HepG2 (cell line): ENCODE results near the gene DAPP1. TPM values are rescaled to one million over a fixed set of nuclear protein-coding genes. Genes with fewer than 3 reads are reported as not detected.

ENCODE experiments used
- ATAC-seq: fragments of 200-7000 bp; cut with Tn5 transposase; 3 replicates; pipeline ENCODE4 v1.9.1; 2020; ENCODE audit warnings: mild to moderate bottlenecking, moderate library complexity
- BruUV-seq: library from RNA; stranded (reverse); fragments of 400-500 nt; replicated peaks from 2 replicates; lab custom pipeline; 2021; lab: Mats Ljungman, UMichigan
- CTCF ChIA-PET: fragments of 300-600 bp; formaldehyde crosslinking; extraction: SDS; loops from one replicate; lab custom pipeline; 2021; ENCODE audit warnings: low total read pairs, inconsistent platforms, low intra/inter-chr PET ratio; lab: Yijun Ruan, JAX
- POLR2A ChIA-PET: fragments of 350-600 bp; sonication (Branson Sonifier 250); formaldehyde crosslinking; loops from one replicate; lab custom pipeline; 2020; ENCODE audit warnings: antibody characterized with exemption, inconsistent platforms; lab: Yijun Ruan, JAX
- DNase-seq: peaks from one replicate; pipeline ENCODE4 v3.0.0-alpha.2; 2015; ENCODE audit warnings: low spot score
- FAIRE-seq: peaks from 3 replicates; lab custom pipeline; 2011; peaks lifted over from hg19 to GRCh38; lab: Jason Lieb, UNC
- H2AFZ ChIP-seq: one replicate; pipeline ENCODE4 v1.6.1; 2011; ENCODE audit warnings: low read length, inconsistent platforms
- H3K27ac ChIP-seq: fragments of 300-600 bp; 3 replicates; pipeline ENCODE4 v1.8.0; 2011; ENCODE audit warnings: mixed run types, mild to moderate bottlenecking, mixed read lengths, low read length, inconsistent platforms; ENCODE audit not compliant: insufficient read depth; ENCODE audit errors: extremely low read length
- H3K27me3 ChIP-seq, 2 experiments: fragments of 200-600 bp in 1 of 2; 2 replicates in 1 of 2; 3 replicates in 1 of 2; pipeline versions ENCODE4 v1.6.0 to v1.8.0; 2011; ENCODE audit warnings: low read length in 2 of 2, mild to moderate bottlenecking in 2 of 2, moderate library complexity in 2 of 2, inconsistent platforms in 1 of 2; ENCODE audit not compliant: insufficient read depth in 2 of 2, control insufficient read depth in 1 of 2
- H3K36me3 ChIP-seq, 2 experiments: fragments of 200-600 bp in 1 of 2; replicated peaks in 1 of 2; 2 replicates in 1 of 2; 3 replicates in 1 of 2; pipeline versions ENCODE4 v1.5.1 to v1.8.0; 2011; ENCODE audit warnings: low read length in 2 of 2, inconsistent platforms in 1 of 2; ENCODE audit not compliant: insufficient read depth in 2 of 2, control insufficient read depth in 1 of 2
- H3K4me1 ChIP-seq: 2 replicates; pipeline ENCODE4 v1.5.1; 2012; ENCODE audit warnings: low read length, inconsistent platforms; ENCODE audit not compliant: insufficient read depth
- H3K4me2 ChIP-seq: 2 replicates; pipeline ENCODE4 v1.6.0; 2011; ENCODE audit warnings: low read depth, low read length, inconsistent platforms
- H3K4me3 ChIP-seq, 3 experiments: fragments of 200-600 bp in 1 of 3; sonication (generic), shearing (Covaris generic) in 1 of 3; replicated peaks in 1 of 3; 2 replicates each; pipeline ENCODE4 v1.5.1; 2011 to 2016; ENCODE audit warnings: low read length in 3 of 3, inconsistent platforms in 2 of 3, low read depth in 2 of 3, mild to moderate bottlenecking in 2 of 3, control low read depth in 1 of 3, mixed read lengths in 1 of 3; ENCODE audit not compliant: insufficient read depth in 1 of 3
- H3K79me2 ChIP-seq: one replicate; pipeline ENCODE4 v1.6.1; 2011; ENCODE audit warnings: low read length, inconsistent platforms; ENCODE audit not compliant: insufficient read depth
- H3K9ac ChIP-seq: 2 replicates; pipeline ENCODE4 v1.6.0; 2011; ENCODE audit warnings: mild to moderate bottlenecking, low read depth, low read length, inconsistent platforms; ENCODE audit not compliant: insufficient read depth
- H3K9me3 ChIP-seq: 2 replicates; pipeline ENCODE4 v1.5.1; 2012; ENCODE audit warnings: mild to moderate bottlenecking, low read length
- H4K20me1 ChIP-seq: 2 replicates; pipeline ENCODE4 v1.6.0; 2011; ENCODE audit warnings: inconsistent platforms, mild to moderate bottlenecking, low read length, moderate library complexity; ENCODE audit not compliant: insufficient read depth
- ARNT ChIP-seq: fragments of 450-650 bp; IDR thresholded peaks from 2 replicates; pipeline ENCODE4 v1.6.1; 2017
- DDIT3 ChIP-seq: sonication (generic); formaldehyde crosslinking; IDR thresholded peaks from 2 replicates; pipeline ENCODE4 v1.4.0; 2020; ENCODE audit warnings: mild to moderate bottlenecking, missing genetic modification reagents
- GATAD1 ChIP-seq: IDR thresholded peaks from 2 replicates; pipeline ENCODE4 v1.6.1; 2016; ENCODE audit warnings: missing genetic modification reagents, missing compliant biosample characterization
- TEAD2 ChIP-seq: sonication (generic); formaldehyde crosslinking; IDR thresholded peaks from 2 replicates; pipeline ENCODE4 v1.9.0; 2021; ENCODE audit warnings: missing genetic modification reagents
- ZNF619 ChIP-seq: sonication (generic); formaldehyde crosslinking; IDR thresholded peaks from 2 replicates; pipeline ENCODE4 v1.4.0; 2020; ENCODE audit warnings: mild to moderate bottlenecking, missing genetic modification reagents
- ZNF790 ChIP-seq: sonication (generic); formaldehyde crosslinking; IDR thresholded peaks from 2 replicates; pipeline ENCODE4 v1.8.0; 2022; ENCODE audit warnings: missing genetic modification reagents, mild to moderate bottlenecking, borderline replicate concordance
- ZNF83 ChIP-seq: sonication (generic); formaldehyde crosslinking; IDR thresholded peaks from 2 replicates; pipeline ENCODE4 v1.4.0; 2020; ENCODE audit warnings: missing genetic modification reagents, mild to moderate bottlenecking, borderline replicate concordance
- ZNF850 ChIP-seq: sonication (generic); formaldehyde crosslinking; conservative IDR thresholded peaks from 2 replicates; pipeline ENCODE4 v1.9.0; 2021; ENCODE audit warnings: mild to moderate bottlenecking, missing genetic modification reagents
- WGBS: methylation state at CpG from one replicate; pipeline ENCODE4 v1.1.6; 2017; ENCODE audit warnings: low lambda C conversion rate; 5-methylcytosine and 5-hydroxymethylcytosine counted together
- in situ Hi-C: cut with HindIII; loops from 2 replicates; pipeline ENCODE4 v1.10.0; 2017; ENCODE audit warnings: low pct_unique_long_range_greater_than_20kb; ENCODE audit not compliant: extremely low pct_ligation_motif_present
- intact Hi-C: fragments of 100-400 bp; cut with micrococcal nuclease; formaldehyde crosslinking; loops from one replicate; pipeline ENCODE4 v1.10.0; 2022; ENCODE audit not compliant: unreplicated experiment
- polyA plus RNA-seq, 8 experiments: library from polyadenylated mRNA; depleted of rRNA in 3 of 8; stranded (reverse) in 7 of 8; unstranded in 1 of 8; fragments of >200 nt; fragmentation: Illumina TruSeq in 4 of 8; extraction: Trizol in 4 of 8; gene quantifications; 2 replicates each; pipeline versions ENCODE4 v1.2.1 to v1.2.3, GENCODE V29; 2011 to 2016; ENCODE audit warnings: low read depth in 4 of 8, missing spikeins in 1 of 8, mixed read lengths in 1 of 8; ENCODE audit not compliant: insufficient read depth in 1 of 8
- total RNA-seq, 5 experiments: library from RNA; depleted of rRNA; stranded (reverse); fragments of >200 nt; fragmentation: Illumina TruSeq; extraction: Trizol; gene quantifications; 2 replicates each; pipeline ENCODE4 v1.2.3, GENCODE V29; 2016; ENCODE audit warnings: low read depth in 1 of 5
- TF ChIP-seq, protein P1 (sequence below): sonication (generic); formaldehyde crosslinking; IDR thresholded peaks from 2 replicates; pipeline ENCODE4 v1.4.0; 2020; ENCODE audit warnings: missing genetic modification reagents, borderline replicate concordance

Gene DAPP1
- total and polyA plus RNA-seq, 2 of the 13 experiments (the other 11 are each of a cell fraction or from before 2014, with no cell fraction given): not detected

GRCh38 chr4:99790796-99791617, 25.6 kb upstream of the DAPP1 start:
- Histone ChIP-seq H3K4me3 (no peak overlapping the region), H3K36me3 (no peaks in the 10 kb centered on the region), H4K20me1 (no peaks in the 10 kb centered on the region), H3K79me2 (no peaks in the 10 kb centered on the region), H3K9ac (no peak overlapping the region), H3K9me3 (no peaks in the 10 kb centered on the region), H3K4me1 (no peaks in the 10 kb centered on the region), H3K27ac (no peak overlapping the region), H2AFZ (no peak overlapping the region)
- 11% methylated on average over 6 of the region's 6 CpGs for WGBS
- in situ Hi-C loops: no loop called here
- BruUV-seq: no TSS peak
- TF ChIP-seq ARNT (no peak), ZNF83 (no peak), ZNF790 (CRISPR knock-in tag) (no peak), GATAD1 (CRISPR knock-in tag) (no peak), TEAD2 (CRISPR knock-in tag) (no peak), ZNF850 (CRISPR knock-in tag) (no peak), ZNF619 (CRISPR knock-in tag) (no peak), DDIT3 (CRISPR knock-in tag) (no peak)
- TF ChIP-seq, protein P1, sequence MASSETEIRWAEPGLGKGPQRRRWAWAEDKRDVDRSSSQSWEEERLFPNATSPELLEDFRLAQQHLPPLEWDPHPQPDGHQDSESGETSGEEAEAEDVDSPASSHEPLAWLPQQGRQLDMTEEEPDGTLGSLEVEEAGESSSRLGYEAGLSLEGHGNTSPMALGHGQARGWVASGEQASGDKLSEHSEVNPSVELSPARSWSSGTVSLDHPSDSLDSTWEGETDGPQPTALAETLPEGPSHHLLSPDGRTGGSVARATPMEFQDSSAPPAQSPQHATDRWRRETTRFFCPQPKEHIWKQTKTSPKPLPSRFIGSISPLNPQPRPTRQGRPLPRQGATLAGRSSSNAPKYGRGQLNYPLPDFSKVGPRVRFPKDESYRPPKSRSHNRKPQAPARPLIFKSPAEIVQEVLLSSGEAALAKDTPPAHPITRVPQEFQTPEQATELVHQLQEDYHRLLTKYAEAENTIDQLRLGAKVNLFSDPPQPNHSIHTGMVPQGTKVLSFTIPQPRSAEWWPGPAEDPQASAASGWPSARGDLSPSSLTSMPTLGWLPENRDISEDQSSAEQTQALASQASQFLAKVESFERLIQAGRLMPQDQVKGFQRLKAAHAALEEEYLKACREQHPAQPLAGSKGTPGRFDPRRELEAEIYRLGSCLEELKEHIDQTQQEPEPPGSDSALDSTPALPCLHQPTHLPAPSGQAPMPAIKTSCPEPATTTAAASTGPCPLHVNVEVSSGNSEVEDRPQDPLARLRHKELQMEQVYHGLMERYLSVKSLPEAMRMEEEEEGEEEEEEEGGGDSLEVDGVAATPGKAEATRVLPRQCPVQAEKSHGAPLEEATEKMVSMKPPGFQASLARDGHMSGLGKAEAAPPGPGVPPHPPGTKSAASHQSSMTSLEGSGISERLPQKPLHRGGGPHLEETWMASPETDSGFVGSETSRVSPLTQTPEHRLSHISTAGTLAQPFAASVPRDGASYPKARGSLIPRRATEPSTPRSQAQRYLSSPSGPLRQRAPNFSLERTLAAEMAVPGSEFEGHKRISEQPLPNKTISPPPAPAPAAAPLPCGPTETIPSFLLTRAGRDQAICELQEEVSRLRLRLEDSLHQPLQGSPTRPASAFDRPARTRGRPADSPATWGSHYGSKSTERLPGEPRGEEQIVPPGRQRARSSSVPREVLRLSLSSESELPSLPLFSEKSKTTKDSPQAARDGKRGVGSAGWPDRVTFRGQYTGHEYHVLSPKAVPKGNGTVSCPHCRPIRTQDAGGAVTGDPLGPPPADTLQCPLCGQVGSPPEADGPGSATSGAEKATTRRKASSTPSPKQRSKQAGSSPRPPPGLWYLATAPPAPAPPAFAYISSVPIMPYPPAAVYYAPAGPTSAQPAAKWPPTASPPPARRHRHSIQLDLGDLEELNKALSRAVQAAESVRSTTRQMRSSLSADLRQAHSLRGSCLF (CRISPR knock-in tag): no peak
- TF ChIP-seq, all 625 proteins: peak for 0
- ATAC-seq: no peak
- no peak for FAIRE-seq
- intact Hi-C loops: no loop called here
- H3K4me2 ChIP-seq: no peak overlapping the region
- CTCF ChIA-PET: no interaction called here
- 0 out of 5 replicates have a peak, but pooled peaks cover 0 to 3% of the 10 kb centered on the region in 2 experiments for H3K27me3 ChIP-seq
- POLR2A ChIA-PET: no interaction called here
- DNase-seq: no peak
